Endothelial cell of umbilical vein (primary cell): ENCODE results near the gene MYF6. TPM values are rescaled to one million over a fixed set of nuclear protein-coding genes. Genes with fewer than 3 reads are reported as not detected.

Source experiments
- BruUV-seq: library from RNA; stranded (reverse); fragments of 400-500 nt; replicated peaks from 2 replicates; lab custom pipeline; 2021; lab: Mats Ljungman, UMichigan
- CTCF ChIA-PET: fragments of 300-600, 350-600 bp; sonication (Branson Sonifier 250); formaldehyde crosslinking; loops from one replicate; lab custom pipeline; 2021; ENCODE audit warnings: antibody characterized with exemption, inconsistent platforms; lab: Charles Lee
- POLR2A ChIA-PET: fragments of 300-600, 350-600 bp; sonication (Branson Sonifier 250); formaldehyde crosslinking; loops from one replicate; lab custom pipeline; 2021; ENCODE audit warnings: antibody characterized with exemption, inconsistent platforms; lab: Charles Lee
- DNase-seq: peaks from one replicate; pipeline ENCODE4 v3.0.0-alpha.2; 2011; ENCODE audit warnings: low read depth, low spot score
- FAIRE-seq: peaks from 2 replicates; lab custom pipeline; 2011; peaks lifted over from hg19 to GRCh38; lab: Jason Lieb, UNC
- H2AFZ ChIP-seq: 2 replicates; pipeline ENCODE4 v1.6.0; 2012; ENCODE audit warnings: low read depth, low read length, control low read depth, inconsistent platforms
- H3K27ac ChIP-seq: 2 replicates; pipeline ENCODE4 v1.5.1; 2011; ENCODE audit warnings: low read depth, mild to moderate bottlenecking, control low read depth, low read length, moderate library complexity; ENCODE audit not compliant: insufficient read depth
- H3K27me3 ChIP-seq, 2 experiments: 2 replicates each; pipeline versions ENCODE4 v1.6.0 to v1.6.1; 2011; ENCODE audit warnings: low read length in 2 of 2, mixed read lengths in 1 of 2; ENCODE audit not compliant: control insufficient read depth in 2 of 2, insufficient read depth in 2 of 2
- H3K36me3 ChIP-seq, 2 experiments: 2 replicates in 1 of 2; 3 replicates in 1 of 2; pipeline ENCODE4 v1.5.1; 2011; ENCODE audit warnings: low read length in 2 of 2, mild to moderate bottlenecking in 1 of 2, moderate library complexity in 1 of 2; ENCODE audit not compliant: control insufficient read depth in 2 of 2, insufficient read depth in 2 of 2; ENCODE audit errors: extremely low read depth in 1 of 2
- H3K4me1 ChIP-seq: 3 replicates; pipeline ENCODE4 v1.5.1; 2011; ENCODE audit warnings: mild to moderate bottlenecking, low read length; ENCODE audit not compliant: control insufficient read depth, insufficient read depth; ENCODE audit errors: extremely low read depth
- H3K4me2 ChIP-seq: 2 replicates; pipeline ENCODE4 v1.6.1; 2011; ENCODE audit warnings: low read length, control low read depth, mixed read lengths; ENCODE audit not compliant: insufficient read depth
- H3K4me3 ChIP-seq, 3 experiments: fragments of 200-600 bp in 1 of 3; sonication (generic), shearing (Covaris generic) in 1 of 3; replicated peaks in 1 of 3; 2 replicates each; pipeline ENCODE4 v1.5.1; 2011 to 2016; ENCODE audit warnings: control low read depth in 3 of 3, low read length in 3 of 3, mild to moderate bottlenecking in 2 of 3, inconsistent platforms in 1 of 3, low read depth in 1 of 3, moderate library complexity in 1 of 3; ENCODE audit not compliant: insufficient read depth in 1 of 3
- H3K79me2 ChIP-seq: 2 replicates; pipeline ENCODE4 v1.6.0; 2012; ENCODE audit warnings: low read length, inconsistent platforms; ENCODE audit not compliant: control insufficient read depth, insufficient read depth
- H3K9ac ChIP-seq: replicated peaks from 2 replicates; pipeline ENCODE3; 2011; ENCODE audit warnings: low read length, control low read depth; ENCODE audit not compliant: insufficient read depth; ENCODE audit errors: extremely low read depth
- H3K9me1 ChIP-seq: replicated peaks from 3 replicates; pipeline ENCODE4 v1.6.0; 2011; ENCODE audit warnings: mild to moderate bottlenecking, low read length; ENCODE audit not compliant: control insufficient read depth, insufficient read depth; ENCODE audit errors: extremely low read depth
- H3K9me3 ChIP-seq: replicated peaks from 2 replicates; pipeline ENCODE4 v1.5.1; 2012; ENCODE audit warnings: low read length, inconsistent platforms; ENCODE audit not compliant: control insufficient read depth, insufficient read depth
- H4K20me1 ChIP-seq: replicated peaks from 2 replicates; pipeline ENCODE3; 2011; ENCODE audit warnings: mild to moderate bottlenecking, low read length; ENCODE audit not compliant: control insufficient read depth, insufficient read depth; ENCODE audit errors: extremely low read depth
- EZH2 ChIP-seq: IDR thresholded peaks from 2 replicates; pipeline ENCODE4 v1.6.1; 2012; ENCODE audit warnings: borderline replicate concordance, low read depth, mild to moderate bottlenecking, moderate library complexity, low read length, inconsistent platforms; ENCODE audit not compliant: severe bottlenecking
- FOS ChIP-seq: IDR thresholded peaks from 2 replicates; pipeline ENCODE4 v1.6.1; 2011; ENCODE audit warnings: mild to moderate bottlenecking, low read length, moderate library complexity, borderline replicate concordance; ENCODE audit not compliant: insufficient read depth
- GATA2 ChIP-seq: IDR thresholded peaks from 2 replicates; pipeline ENCODE4 v1.7.0; 2011; ENCODE audit warnings: low read depth, mild to moderate bottlenecking, moderate library complexity, mixed read lengths, low read length; ENCODE audit not compliant: insufficient read length, insufficient read depth
- JUN ChIP-seq: IDR thresholded peaks from 2 replicates; pipeline ENCODE4 v1.6.1; 2011; ENCODE audit warnings: borderline replicate concordance, low read depth; ENCODE audit not compliant: insufficient read length, insufficient read depth
- MYC ChIP-seq: IDR thresholded peaks from one replicate; pipeline ENCODE4 v1.6.1; 2011; ENCODE audit warnings: mild to moderate bottlenecking, low read depth, low read length
- POLR2A ChIP-seq: IDR thresholded peaks from 2 replicates; pipeline ENCODE4 v1.6.1; 2012; ENCODE audit warnings: low read depth, mild to moderate bottlenecking, control low read depth, low read length
- POLR2AphosphoS5 ChIP-seq: IDR thresholded peaks from 2 replicates; pipeline ENCODE4 v1.6.1; 2012; ENCODE audit warnings: low read depth, mild to moderate bottlenecking, control low read depth, low read length, moderate library complexity; ENCODE audit not compliant: insufficient read depth
- dilution Hi-C: fragments of 300-500 bp; cut with MboI; formaldehyde crosslinking; loops from one replicate; pipeline ENCODE4 v1.15.0; 2019; ENCODE audit warnings: low sequenced_read_pairs; ENCODE audit not compliant: extremely low pct_ligation_motif_present
- intact Hi-C: fragments of 100-400 bp; cut with micrococcal nuclease; formaldehyde crosslinking; loops from one replicate; pipeline ENCODE4 v1.10.0; 2022
- polyA plus RNA-seq, 4 experiments: library from polyadenylated mRNA; depleted of rRNA in 3 of 4; stranded (reverse) in 3 of 4; unstranded in 1 of 4; fragments of >200 nt; gene quantifications; 2 replicates each; pipeline versions ENCODE4 v1.2.1 to v1.2.3, GENCODE V29; 2011 to 2012; ENCODE audit warnings: missing spikeins in 1 of 4
- total RNA-seq: library from RNA; stranded (reverse); gene quantifications from 2 replicates; pipeline ENCODE4 v1.2.3, GENCODE V29; 2021
- TF ChIP-seq, protein P1 (sequence below): IDR thresholded peaks from 2 replicates; pipeline ENCODE4 v1.6.1; 2011; ENCODE audit not compliant: insufficient read depth, insufficient read length
- TF ChIP-seq, protein P2 (sequence below), 2 donors: IDR thresholded peaks; 1 replicate in 1 of 2; 2 replicates in 1 of 2; pipeline ENCODE4 v1.5.1; 2011; ENCODE audit warnings: low read length in 2 of 2, mild to moderate bottlenecking in 2 of 2, moderate library complexity in 2 of 2, control low read depth in 1 of 2, inconsistent platforms in 1 of 2, low read depth in 1 of 2; ENCODE audit not compliant: insufficient read depth in 1 of 2; ENCODE audit errors: extremely low read depth in 1 of 2

Gene MYF6
- total and polyA plus RNA-seq, 2 donors (not counting 3 experiments of a cell fraction or from before 2014, with no cell fraction given), result not detected

DNA sequence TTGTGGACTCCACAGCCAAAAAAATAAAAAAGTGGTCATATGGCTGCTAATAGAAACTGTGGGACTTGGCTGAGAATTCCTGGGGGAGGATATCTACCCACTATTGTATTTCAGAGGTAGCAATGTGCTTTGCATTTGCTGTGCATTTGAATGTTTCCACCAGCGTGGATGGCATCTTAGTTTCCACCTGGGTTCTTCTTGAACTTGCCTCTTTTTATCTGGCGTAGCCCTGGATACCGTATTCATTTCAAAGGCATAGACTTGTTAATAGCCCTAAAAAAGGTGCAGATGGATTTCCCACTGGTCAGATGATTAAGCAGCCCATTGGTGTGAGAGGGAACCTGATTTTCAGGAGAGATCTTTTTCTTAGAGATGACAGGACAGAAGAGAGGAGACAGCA is 7.4 kb downstream of the MYF6 start:
- H3K4me3 ChIP-seq, result no peak overlapping the region
- H3K27ac ChIP-seq, result no peak overlapping the region
- no peaks in the 10 kb centered on the region for H3K36me3 ChIP-seq
- intact Hi-C loops (no loop called here), dilution Hi-C loops (no loop called here)
- no peak overlapping the region for H3K9ac ChIP-seq
- BruUV-seq, result no TSS peak
- ChIA-PET CTCF (no interaction called here), POLR2A (no interaction called here)
- DNase-seq (no peak), FAIRE-seq (no peak)
- no peaks in the 10 kb centered on the region for H3K79me2 ChIP-seq
- H4K20me1 ChIP-seq, result no peaks in the 10 kb centered on the region
- H2AFZ ChIP-seq, result no peak overlapping the region
- no peaks in the 10 kb centered on the region for H3K27me3 ChIP-seq
- H3K9me1 ChIP-seq, result no peaks in the 10 kb centered on the region
- TF ChIP-seq, protein P1, sequence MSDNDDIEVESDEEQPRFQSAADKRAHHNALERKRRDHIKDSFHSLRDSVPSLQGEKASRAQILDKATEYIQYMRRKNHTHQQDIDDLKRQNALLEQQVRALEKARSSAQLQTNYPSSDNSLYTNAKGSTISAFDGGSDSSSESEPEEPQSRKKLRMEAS, result no peak
- no peak for TF ChIP-seq EZH2
- no peak for TF ChIP-seq POLR2AphosphoS5
- TF ChIP-seq MYC, result no peak
- no peak for TF ChIP-seq POLR2A
- TF ChIP-seq JUN, result no peak
- no peak for TF ChIP-seq GATA2
- TF ChIP-seq FOS, result no peak
- TF ChIP-seq, protein P2, sequence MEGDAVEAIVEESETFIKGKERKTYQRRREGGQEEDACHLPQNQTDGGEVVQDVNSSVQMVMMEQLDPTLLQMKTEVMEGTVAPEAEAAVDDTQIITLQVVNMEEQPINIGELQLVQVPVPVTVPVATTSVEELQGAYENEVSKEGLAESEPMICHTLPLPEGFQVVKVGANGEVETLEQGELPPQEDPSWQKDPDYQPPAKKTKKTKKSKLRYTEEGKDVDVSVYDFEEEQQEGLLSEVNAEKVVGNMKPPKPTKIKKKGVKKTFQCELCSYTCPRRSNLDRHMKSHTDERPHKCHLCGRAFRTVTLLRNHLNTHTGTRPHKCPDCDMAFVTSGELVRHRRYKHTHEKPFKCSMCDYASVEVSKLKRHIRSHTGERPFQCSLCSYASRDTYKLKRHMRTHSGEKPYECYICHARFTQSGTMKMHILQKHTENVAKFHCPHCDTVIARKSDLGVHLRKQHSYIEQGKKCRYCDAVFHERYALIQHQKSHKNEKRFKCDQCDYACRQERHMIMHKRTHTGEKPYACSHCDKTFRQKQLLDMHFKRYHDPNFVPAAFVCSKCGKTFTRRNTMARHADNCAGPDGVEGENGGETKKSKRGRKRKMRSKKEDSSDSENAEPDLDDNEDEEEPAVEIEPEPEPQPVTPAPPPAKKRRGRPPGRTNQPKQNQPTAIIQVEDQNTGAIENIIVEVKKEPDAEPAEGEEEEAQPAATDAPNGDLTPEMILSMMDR (IDR thresholded peaks at IDR 0.05; ENCODE audit: extremely low read depth in 1 of 2, insufficient read depth in 1 of 2, low read depth in 1 of 2, low read length in 2 of 2), result no peak
- H3K9me3 ChIP-seq, result no peaks in the 10 kb centered on the region
- H3K4me2 ChIP-seq, result no peak overlapping the region
- H3K4me1 ChIP-seq, result no peaks in the 10 kb centered on the region
